NAMALWA (cell line): ENCODE data around the gene IFNA13.

Experiments used
- DNase-seq: peaks from one replicate; pipeline ENCODE4 v3.0.0-alpha.2; 2015; ENCODE audit warnings: low spot score

IFNA13 gene

DNA sequence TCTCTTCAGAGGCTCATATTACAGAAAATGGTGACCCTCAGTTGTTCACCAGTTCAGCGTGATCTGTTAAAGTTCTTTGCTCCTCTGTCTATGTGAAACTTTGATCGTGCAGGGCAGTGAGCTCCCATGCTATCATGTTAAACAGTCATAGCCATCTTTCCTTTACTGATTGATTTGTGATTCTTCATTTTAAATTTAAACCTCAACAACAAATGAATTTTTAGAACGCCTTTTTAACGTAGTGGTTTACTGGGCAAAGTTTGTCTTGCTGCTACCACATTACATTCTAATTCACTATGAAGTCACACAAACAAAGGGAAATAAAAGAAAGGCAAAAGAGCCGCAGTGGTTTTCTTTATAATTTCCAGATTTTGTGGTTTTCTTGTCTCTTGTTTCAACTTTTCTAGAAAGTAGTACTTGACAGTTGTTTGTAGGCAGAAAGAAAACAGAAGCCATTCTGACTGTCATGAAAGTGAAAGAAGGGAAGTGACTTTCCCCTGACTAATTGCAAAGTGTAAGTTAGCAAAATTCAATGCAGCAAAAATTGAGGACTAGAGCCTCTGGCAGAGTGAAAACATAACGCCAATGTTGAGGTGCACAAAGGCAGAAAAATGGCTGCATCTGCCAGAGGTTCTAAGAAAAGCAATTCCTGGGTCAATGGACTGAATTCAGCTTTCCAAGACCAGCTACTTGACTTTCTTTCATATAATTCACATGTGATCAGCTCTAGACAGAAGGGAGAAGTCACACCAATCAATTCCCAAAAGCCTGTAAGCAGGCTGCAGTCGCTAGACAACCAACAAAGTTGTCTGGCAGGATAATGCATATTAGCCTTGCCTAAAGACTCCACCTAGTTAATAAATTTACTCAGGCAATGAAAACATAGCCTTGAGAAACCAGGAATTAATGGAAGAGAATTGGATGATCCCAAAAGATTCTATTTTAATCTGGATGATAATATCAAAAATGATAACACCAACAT, 10.1 kb downstream of the IFNA13 start:
- DNase-seq = no peak

- no peak for DNase-seq
Measured at GRCh38 chr9:21350787-21351186, 17.1 kb downstream of the IFNA13 start, which contains the start of gene IFNA6. TSS of gene IFNA6 (minus strand) at chr9:21350887. CDS start at chr9:21350887, 0 bp downstream.

DNA sequence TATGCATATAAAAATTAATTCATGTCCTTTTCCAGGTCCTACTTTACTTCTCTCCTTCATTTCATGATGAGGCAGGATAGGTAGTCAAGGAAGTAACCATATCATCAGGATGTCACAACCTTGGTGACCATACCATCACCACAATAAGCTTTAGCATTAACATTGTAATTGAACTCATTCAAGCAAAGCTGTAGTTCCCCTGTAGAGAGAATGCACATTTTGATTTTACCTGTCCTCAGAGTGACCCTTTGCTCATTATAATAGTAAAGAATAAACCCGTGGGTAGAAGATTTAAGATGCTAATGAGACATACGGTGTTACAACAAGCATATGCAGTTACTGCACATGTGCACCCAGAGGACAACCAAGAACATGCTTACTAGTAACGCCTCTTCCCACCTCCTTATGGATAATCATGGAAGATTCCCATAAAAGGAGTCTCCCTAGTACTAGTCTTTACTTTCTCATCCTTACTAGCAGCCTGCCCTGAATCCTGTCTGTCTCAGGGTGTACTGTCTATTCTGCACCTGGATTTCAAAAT, 19.4 kb downstream of the IFNA13 start:
- DNase-seq = no peak

GRCh38 chr9:21340735-21341134, 27.1 kb downstream of the IFNA13 start:
- no peak for DNase-seq

DNA sequence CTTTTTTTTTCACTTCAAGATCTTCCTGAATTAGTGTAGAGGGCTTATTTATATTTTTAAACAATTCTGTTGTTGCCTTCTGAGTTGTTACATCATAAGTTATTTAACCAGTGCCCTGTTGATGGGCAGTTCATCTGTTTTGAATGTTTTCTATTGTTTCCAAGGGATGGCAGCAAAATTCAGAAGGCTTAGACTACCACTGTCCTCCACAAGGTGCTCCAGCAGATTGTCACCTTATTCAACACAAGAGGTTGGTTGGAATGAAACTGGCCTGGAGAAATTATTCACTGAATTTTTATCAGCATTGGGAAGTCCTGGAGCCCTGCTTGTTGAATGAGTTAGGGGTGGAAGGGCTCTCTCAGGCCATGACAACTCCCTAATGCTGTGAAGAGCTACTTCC, 31.4 kb downstream of the IFNA13 start:
- DNase-seq = peak; percentile 24

GRCh38 chr9:21334701-21335632, 32.9 kb downstream of the IFNA13 start, which contains the start of gene KLHL9:
TSS of gene KLHL9 (minus strand) at chr9:21335404. CDS start at chr9:21334859, 545 bp downstream.
- DNase-seq = peak; percentile 80

DNA sequence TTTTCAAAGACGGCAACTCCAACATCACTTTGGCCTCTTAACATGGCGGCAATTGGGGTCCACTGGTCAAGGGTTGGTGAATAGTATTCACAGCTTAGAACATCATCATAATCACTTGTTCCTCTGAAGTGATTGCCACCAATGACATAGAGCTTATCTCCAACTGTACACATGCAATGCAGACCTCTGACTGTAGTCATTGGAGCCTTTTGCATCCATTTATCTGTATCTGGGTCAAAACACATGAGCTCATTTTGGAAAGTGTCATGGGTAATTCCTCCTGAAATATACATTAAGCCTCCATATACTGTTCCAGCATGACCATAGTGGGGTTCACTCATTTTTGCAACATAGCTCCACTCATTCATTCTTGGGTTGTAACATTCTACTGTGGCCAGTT, 34.6 kb downstream of the IFNA13 start:
- DNase-seq = no peak

DNA sequence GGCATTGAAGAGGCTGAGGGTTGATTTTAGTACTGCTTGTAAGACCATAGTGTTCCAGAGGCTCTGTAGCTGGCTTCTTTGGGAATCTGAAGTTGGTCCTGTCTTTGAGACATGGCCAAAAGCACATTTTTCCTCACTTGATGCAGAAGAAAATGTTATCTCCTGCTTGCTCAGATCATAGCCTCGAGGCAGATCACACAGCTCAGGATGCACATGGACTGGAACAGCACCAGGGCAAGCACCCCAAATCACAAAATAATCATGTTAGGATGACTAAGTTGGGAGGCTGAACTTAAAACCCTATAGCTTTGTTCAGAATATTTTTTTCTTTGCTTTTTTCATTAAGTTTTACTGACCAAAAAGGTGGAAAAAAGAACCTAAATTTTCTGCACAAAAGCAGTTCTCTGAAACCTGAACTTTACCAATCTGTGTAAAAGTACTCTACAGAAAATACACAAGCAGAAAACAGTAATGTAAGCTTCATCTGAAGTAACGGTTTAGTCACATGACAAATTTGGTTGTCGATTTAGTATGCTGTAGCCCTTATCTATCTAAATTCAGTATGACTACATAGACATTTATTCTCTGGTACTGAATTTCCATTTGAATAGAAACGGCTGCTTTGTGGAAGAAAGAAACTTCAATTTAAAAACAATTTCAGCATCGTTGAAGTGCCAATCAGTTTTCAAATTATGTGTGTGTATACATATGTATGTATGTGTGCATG, 36.0 kb downstream of the IFNA13 start:
- no peak for DNase-seq

GRCh38 chr9:21326526-21327139, 41.2 kb downstream of the IFNA13 start:
- peak; percentile 69 for DNase-seq

DNA sequence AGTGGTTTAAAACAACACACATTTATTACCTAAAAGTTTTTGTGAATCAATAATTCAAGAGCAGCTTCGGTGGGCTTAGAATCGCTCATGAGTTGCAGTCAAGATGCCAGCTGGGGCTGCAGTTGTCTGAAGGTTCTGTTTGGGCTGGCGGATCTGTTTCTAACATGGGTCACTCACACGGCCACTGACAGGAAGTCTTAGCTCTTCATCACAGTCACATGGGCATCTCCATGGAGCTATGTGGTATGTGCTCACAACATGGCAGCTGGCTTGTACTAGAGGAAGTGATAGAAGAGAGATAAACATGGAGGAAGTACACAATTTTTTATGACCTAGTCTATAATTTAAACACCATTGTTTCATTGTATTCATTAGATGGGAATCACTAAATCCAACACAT, 43.8 kb downstream of the IFNA13 start:
- no peak for DNase-seq

DNA sequence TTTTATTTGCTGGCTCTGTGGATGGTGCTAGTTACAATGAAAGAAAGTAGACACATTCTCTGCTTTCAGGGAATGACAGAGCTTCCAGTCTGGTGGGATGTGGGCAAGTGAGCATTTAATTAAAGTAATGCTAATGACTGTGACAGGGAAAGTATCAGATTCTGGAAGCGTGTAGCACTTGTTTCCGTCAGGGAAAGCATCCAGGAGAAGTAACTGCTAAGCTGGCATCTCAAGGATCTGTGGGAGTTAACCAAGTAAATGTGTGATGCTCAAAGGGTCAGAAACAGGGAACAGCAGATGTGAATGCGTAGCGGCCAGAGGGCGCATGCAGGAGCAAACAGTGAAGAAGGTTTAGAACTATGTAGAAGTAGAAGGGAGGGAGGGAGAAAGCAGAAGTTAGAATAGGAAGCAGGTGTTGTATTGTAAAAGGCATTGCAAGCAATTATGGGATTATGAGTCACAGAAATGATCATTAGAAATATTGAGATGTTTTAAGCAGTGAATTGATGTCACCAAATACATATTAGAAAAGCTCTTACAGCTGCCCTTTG, 44.9 kb downstream of the IFNA13 start:
- no peak for DNase-seq

DNA sequence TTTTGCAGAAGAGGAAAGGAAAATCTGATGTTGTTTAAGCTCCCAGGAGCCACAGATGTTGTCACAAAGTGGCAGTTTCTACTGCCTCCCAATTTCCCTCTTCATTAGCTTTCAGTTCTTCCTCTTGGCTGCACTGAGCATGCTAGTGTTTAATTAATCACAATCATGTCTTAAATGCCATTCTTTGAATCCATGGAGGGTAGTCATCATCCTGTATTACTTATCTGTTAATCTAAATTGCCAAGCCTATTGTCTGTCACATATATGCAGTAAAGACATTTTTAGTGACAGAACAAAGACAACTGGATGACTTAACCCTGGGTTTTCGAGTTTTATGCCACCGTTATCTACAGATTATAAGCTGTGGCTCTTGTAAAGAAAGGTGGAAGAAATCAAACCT, 47.4 kb downstream of the IFNA13 start:
- no peak for DNase-seq

- peak; percentile 58 for DNase-seq
Measured at GRCh38 chr9:21317956-21318923, 49.6 kb downstream of the IFNA13 start.
